GM19372 (cell line): Measurements from ENCODE around the gene PFKP.

Source experiments
- ATAC-seq: cut with Tn5 transposase; IDR thresholded peaks from one replicate; pipeline ENCODE4 v1.9.1; 2021; ENCODE audit warnings: mild to moderate bottlenecking, low read depth, moderate library complexity; ENCODE audit not compliant: unreplicated experiment

The PFKP gene

GRCh38 chr10:3173171-3173878 lies 106.0 kb downstream of the PFKP start:
- ATAC-seq: peak; percentile 23

GRCh38 chr10:3178042-3178441 lies 110.7 kb downstream of the PFKP start:
- ATAC-seq: no peak

GRCh38 chr10:3179174-3179573 lies 111.8 kb downstream of the PFKP start:
- ATAC-seq: no peak

- ATAC-seq: no peak
Measured at GRCh38 chr10:3180355-3181025, 113.1 kb downstream of the PFKP start.

GRCh38 chr10:3185386-3185785 lies 118.0 kb downstream of the PFKP start:
- no peak for ATAC-seq

GRCh38 chr10:3186368-3186767 lies 119.0 kb downstream of the PFKP start:
- ATAC-seq: no peak
